K562 (cell line): ENCODE measurements around the gene CARD9. TPM values are rescaled to one million over a fixed set of nuclear protein-coding genes. Genes with fewer than 3 reads are reported as not detected.
A peak's percentile ranks its signal among the peaks of the same experiment; 100 is the strongest.

Experiments
- ETV1 ChIP-seq: fragments of 450-650 bp; conservative IDR thresholded peaks from 2 replicates; pipeline ENCODE4 v1.6.1; 2016; ENCODE audit warnings: missing genetic modification characterization, control low read depth, low read depth, missing compliant biosample characterization
- FUS ChIP-seq: fragments of 200-400 bp; formaldehyde crosslinking; optimal IDR thresholded peaks from 2 replicates; pipeline ENCODE3; 2017; ENCODE audit warnings: low read depth, low read length
- GTF2B ChIP-seq: IDR thresholded peaks from 2 replicates; pipeline ENCODE4 v1.6.1; 2011; ENCODE audit not compliant: insufficient read length; ENCODE audit errors: extremely low read depth
- MTA2 ChIP-seq: fragments of 450-650 bp; IDR thresholded peaks from 2 replicates; pipeline ENCODE4 v1.6.1; 2016; ENCODE audit warnings: low read depth
- PHB ChIP-seq: fragments of 250-450 bp; sonication (Bioruptor Pico); IDR thresholded peaks from 2 replicates; pipeline ENCODE4 v1.5.0; 2021
- POLR2AphosphoS2 ChIP-seq: IDR thresholded peaks from 2 replicates; pipeline ENCODE4 v1.6.1; 2012; ENCODE audit warnings: low read length, improper control_type of control experiment
- POLR2B ChIP-seq: fragments of 450-650 bp; IDR thresholded peaks from 2 replicates; pipeline ENCODE4 v1.6.1; 2018; ENCODE audit warnings: low read depth; ENCODE audit not compliant: partially characterized antibody
- SNRNP70 ChIP-seq: fragments of 200-400 bp; formaldehyde crosslinking; optimal IDR thresholded peaks from 2 replicates; pipeline ENCODE3; 2017; ENCODE audit warnings: low read depth, low read length
- SOX6 ChIP-seq: fragments of 450-650 bp; IDR thresholded peaks from 2 replicates; pipeline ENCODE4 v1.6.1; 2014; ENCODE audit warnings: mild to moderate bottlenecking
- STAG1 ChIP-seq: sonication (generic); formaldehyde crosslinking; IDR thresholded peaks from 2 replicates; pipeline ENCODE4 v1.5.0; 2020; ENCODE audit warnings: missing genetic modification reagents, borderline replicate concordance
- TRIM28 ChIP-seq: fragments of 450-650 bp; IDR thresholded peaks from 2 replicates; pipeline ENCODE4 v1.6.1; 2017
- ZNF23 ChIP-seq: fragments of 250-450 bp; sonication (Bioruptor Pico); IDR thresholded peaks from 2 replicates; pipeline ENCODE4 v1.4.0; 2020; ENCODE audit warnings: mild to moderate bottlenecking
- polyA plus RNA-seq, 8 experiments: library from polyadenylated mRNA; depleted of rRNA in 4 of 8; stranded (reverse) in 5 of 8; unstranded in 3 of 8; fragments of >200 nt; fragmentation: Nextera tagmentation in 2 of 8; fragmentation: Illumina TruSeq in 1 of 8; extraction: Ambion mirVana in 2 of 8; extraction: Trizol in 1 of 8; gene quantifications; 2 replicates each; pipeline versions ENCODE4 v1.2.1 to v1.2.3, GENCODE V29; 2011 to 2014; ENCODE audit warnings: inconsistent platforms in 1 of 8, missing spikeins in 1 of 8
- total RNA-seq, 7 experiments: library from RNA; depleted of rRNA in 6 of 7; stranded (reverse); fragments of >200 nt in 6 of 7; fragmentation: Illumina TruSeq in 2 of 7; extraction: Trizol in 2 of 7; gene quantifications; 2 replicates each; pipeline versions ENCODE4 v1.2.1 to v1.2.3, GENCODE V29; 2011 to 2021; ENCODE audit warnings: low replicate concordance in 1 of 7
- TF ChIP-seq, protein P1 (sequence below): fragments of 200-400 bp; formaldehyde crosslinking; IDR thresholded peaks from 2 replicates; pipeline ENCODE4 v1.6.1; 2017; ENCODE audit warnings: mild to moderate bottlenecking, low read depth, low read length, moderate library complexity
- TF ChIP-seq, protein P2 (sequence below): fragments of 450-650 bp; formaldehyde crosslinking; IDR thresholded peaks from 2 replicates; pipeline ENCODE4 v1.4.0; 2020; ENCODE audit warnings: mild to moderate bottlenecking, moderate library complexity
- TF ChIP-seq, protein P3 (sequence below): fragments of 250-450 bp; sonication (Bioruptor Pico); IDR thresholded peaks from 2 replicates; pipeline ENCODE4 v1.4.0; 2020; ENCODE audit warnings: mild to moderate bottlenecking, moderate library complexity
- TF ChIP-seq, protein P4 (sequence below), 2 experiments: fragments of 450-650 bp in 1 of 2; IDR thresholded peaks; 2 replicates each; pipeline ENCODE4 v1.6.1; 2011 to 2017; ENCODE audit warnings: low read depth in 2 of 2, antibody characterized with exemption in 1 of 2, borderline replicate concordance in 1 of 2, low read length in 1 of 2, mild to moderate bottlenecking in 1 of 2, mixed read lengths in 1 of 2; ENCODE audit not compliant: control insufficient read depth in 1 of 2

The CARD9 gene
- total and polyA plus RNA-seq, 9 of the 15 experiments (the other 6 are each of a cell fraction or from before 2014, with no cell fraction given): 1.7 to 53.0 (median 9.7) TPM

GRCh38 chr9:136363949-136364748 is 9.3 kb downstream of the CARD9 start (continued):
- TF ChIP-seq, protein P1, sequence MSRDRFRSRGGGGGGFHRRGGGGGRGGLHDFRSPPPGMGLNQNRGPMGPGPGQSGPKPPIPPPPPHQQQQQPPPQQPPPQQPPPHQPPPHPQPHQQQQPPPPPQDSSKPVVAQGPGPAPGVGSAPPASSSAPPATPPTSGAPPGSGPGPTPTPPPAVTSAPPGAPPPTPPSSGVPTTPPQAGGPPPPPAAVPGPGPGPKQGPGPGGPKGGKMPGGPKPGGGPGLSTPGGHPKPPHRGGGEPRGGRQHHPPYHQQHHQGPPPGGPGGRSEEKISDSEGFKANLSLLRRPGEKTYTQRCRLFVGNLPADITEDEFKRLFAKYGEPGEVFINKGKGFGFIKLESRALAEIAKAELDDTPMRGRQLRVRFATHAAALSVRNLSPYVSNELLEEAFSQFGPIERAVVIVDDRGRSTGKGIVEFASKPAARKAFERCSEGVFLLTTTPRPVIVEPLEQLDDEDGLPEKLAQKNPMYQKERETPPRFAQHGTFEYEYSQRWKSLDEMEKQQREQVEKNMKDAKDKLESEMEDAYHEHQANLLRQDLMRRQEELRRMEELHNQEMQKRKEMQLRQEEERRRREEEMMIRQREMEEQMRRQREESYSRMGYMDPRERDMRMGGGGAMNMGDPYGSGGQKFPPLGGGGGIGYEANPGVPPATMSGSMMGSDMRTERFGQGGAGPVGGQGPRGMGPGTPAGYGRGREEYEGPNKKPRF: no peak
- no peak for TF ChIP-seq ZNF23 (CRISPR knock-in tag)
- peak; percentile 69; the same call in 1 of the 2 replicates for TF ChIP-seq PHB
- no peak for TF ChIP-seq MTA2
- TF ChIP-seq STAG1 (CRISPR knock-in tag): 0 out of 2 replicates have a peak, but pooled peaks have one; percentile 4
- TF ChIP-seq FUS: peak; percentile 5
- TF ChIP-seq GTF2B: no peak
- TF ChIP-seq, protein P2, sequence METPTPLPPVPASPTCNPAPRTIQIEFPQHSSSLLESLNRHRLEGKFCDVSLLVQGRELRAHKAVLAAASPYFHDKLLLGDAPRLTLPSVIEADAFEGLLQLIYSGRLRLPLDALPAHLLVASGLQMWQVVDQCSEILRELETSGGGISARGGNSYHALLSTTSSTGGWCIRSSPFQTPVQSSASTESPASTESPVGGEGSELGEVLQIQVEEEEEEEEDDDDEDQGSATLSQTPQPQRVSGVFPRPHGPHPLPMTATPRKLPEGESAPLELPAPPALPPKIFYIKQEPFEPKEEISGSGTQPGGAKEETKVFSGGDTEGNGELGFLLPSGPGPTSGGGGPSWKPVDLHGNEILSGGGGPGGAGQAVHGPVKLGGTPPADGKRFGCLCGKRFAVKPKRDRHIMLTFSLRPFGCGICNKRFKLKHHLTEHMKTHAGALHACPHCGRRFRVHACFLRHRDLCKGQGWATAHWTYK (CRISPR knock-in tag): no peak
- TF ChIP-seq SNRNP70: peak; percentile 66
- TF ChIP-seq, protein P3, sequence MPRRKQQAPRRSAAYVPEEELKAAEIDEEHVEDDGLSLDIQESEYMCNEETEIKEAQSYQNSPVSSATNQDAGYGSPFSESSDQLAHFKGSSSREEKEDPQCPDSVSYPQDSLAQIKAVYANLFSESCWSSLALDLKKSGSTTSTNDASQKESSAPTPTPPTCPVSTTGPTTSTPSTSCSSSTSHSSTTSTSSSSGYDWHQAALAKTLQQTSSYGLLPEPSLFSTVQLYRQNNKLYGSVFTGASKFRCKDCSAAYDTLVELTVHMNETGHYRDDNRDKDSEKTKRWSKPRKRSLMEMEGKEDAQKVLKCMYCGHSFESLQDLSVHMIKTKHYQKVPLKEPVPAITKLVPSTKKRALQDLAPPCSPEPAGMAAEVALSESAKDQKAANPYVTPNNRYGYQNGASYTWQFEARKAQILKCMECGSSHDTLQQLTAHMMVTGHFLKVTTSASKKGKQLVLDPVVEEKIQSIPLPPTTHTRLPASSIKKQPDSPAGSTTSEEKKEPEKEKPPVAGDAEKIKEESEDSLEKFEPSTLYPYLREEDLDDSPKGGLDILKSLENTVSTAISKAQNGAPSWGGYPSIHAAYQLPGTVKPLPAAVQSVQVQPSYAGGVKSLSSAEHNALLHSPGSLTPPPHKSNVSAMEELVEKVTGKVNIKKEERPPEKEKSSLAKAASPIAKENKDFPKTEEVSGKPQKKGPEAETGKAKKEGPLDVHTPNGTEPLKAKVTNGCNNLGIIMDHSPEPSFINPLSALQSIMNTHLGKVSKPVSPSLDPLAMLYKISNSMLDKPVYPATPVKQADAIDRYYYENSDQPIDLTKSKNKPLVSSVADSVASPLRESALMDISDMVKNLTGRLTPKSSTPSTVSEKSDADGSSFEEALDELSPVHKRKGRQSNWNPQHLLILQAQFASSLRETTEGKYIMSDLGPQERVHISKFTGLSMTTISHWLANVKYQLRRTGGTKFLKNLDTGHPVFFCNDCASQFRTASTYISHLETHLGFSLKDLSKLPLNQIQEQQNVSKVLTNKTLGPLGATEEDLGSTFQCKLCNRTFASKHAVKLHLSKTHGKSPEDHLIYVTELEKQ (CRISPR knock-in tag): no peak
- no peak for TF ChIP-seq ETV1
- TF ChIP-seq, protein P4, sequence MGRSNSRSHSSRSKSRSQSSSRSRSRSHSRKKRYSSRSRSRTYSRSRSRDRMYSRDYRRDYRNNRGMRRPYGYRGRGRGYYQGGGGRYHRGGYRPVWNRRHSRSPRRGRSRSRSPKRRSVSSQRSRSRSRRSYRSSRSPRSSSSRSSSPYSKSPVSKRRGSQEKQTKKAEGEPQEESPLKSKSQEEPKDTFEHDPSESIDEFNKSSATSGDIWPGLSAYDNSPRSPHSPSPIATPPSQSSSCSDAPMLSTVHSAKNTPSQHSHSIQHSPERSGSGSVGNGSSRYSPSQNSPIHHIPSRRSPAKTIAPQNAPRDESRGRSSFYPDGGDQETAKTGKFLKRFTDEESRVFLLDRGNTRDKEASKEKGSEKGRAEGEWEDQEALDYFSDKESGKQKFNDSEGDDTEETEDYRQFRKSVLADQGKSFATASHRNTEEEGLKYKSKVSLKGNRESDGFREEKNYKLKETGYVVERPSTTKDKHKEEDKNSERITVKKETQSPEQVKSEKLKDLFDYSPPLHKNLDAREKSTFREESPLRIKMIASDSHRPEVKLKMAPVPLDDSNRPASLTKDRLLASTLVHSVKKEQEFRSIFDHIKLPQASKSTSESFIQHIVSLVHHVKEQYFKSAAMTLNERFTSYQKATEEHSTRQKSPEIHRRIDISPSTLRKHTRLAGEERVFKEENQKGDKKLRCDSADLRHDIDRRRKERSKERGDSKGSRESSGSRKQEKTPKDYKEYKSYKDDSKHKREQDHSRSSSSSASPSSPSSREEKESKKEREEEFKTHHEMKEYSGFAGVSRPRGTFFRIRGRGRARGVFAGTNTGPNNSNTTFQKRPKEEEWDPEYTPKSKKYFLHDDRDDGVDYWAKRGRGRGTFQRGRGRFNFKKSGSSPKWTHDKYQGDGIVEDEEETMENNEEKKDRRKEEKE (IDR thresholded peaks at IDR 0.05; ENCODE audit: borderline replicate concordance in 1 of 2, control insufficient read depth in 1 of 2, low read depth in 2 of 2, low read length in 1 of 2): no peak
- no peak for TF ChIP-seq SOX6
- 0 out of 2 replicates have a peak, but pooled peaks have one; percentile 1 for TF ChIP-seq POLR2AphosphoS2
- no peak for TF ChIP-seq TRIM28
- TF ChIP-seq POLR2B: peak; percentile 49
